Measurements from ENCODE around the gene SYNE1. TPM values are rescaled to one million over a fixed set of nuclear protein-coding genes. Genes with fewer than 3 reads are reported as not detected.

The SYNE1 gene
- total RNA-seq, 1 experiment from 2014 or later = 3.0 TPM

DNA sequence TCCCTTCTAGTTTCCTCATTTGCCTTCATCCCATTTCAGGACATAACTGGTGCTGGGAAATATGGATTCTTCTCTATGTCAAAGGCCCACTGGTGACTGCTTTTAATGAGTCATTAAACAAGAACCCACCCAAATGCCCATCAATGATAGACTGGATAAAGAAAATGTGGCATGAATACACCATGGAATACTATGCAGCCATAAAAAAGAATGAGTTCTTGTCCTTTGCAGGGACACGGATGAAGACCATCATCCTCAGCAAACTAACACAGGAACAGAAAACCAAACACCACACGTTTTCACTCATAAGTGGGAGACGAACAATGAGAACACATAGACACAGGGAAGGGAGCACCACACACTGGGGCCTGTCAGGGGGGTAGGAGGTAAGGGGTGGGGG, 518.9 kb downstream of the SYNE1 start:
- H2BK20ac ChIP-seq (ENCODE audit: low read depth, low read length, poor library complexity, severe bottlenecking) = no peak overlapping the region
- H3K4ac ChIP-seq (ENCODE audit: low read depth, low read length) = no peak overlapping the region
- TF ChIP-seq, protein P1, sequence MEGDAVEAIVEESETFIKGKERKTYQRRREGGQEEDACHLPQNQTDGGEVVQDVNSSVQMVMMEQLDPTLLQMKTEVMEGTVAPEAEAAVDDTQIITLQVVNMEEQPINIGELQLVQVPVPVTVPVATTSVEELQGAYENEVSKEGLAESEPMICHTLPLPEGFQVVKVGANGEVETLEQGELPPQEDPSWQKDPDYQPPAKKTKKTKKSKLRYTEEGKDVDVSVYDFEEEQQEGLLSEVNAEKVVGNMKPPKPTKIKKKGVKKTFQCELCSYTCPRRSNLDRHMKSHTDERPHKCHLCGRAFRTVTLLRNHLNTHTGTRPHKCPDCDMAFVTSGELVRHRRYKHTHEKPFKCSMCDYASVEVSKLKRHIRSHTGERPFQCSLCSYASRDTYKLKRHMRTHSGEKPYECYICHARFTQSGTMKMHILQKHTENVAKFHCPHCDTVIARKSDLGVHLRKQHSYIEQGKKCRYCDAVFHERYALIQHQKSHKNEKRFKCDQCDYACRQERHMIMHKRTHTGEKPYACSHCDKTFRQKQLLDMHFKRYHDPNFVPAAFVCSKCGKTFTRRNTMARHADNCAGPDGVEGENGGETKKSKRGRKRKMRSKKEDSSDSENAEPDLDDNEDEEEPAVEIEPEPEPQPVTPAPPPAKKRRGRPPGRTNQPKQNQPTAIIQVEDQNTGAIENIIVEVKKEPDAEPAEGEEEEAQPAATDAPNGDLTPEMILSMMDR (conservative IDR thresholded peaks at IDR 0.05) = no peak
- no peak overlapping the region for H4K5ac ChIP-seq (ENCODE audit: insufficient read length, low read depth, low read length)
- H3K18ac ChIP-seq (ENCODE audit: insufficient read length, low read depth, low read length) = no peak overlapping the region
- Mint-ChIP-seq H3K27ac (no peak overlapping the region), H3K9me3 (no peaks in the 10 kb centered on the region), H3K4me3 (no peak overlapping the region), H3K4me1 (peaks cover 10% of the 10 kb centered on the region in 2 experiments), H3K27me3 (ENCODE audit: low read depth) (no peaks in the 10 kb centered on the region), H3K36me3 (ENCODE audit: insufficient read depth in 1 of 3, low read depth in 3 of 3) (no peaks in the 10 kb centered on the region)
- no CpG with 5 or more reads among the region's 3 CpGs for WGBS (ENCODE audit: extremely low coverage, insufficient read length, low lambda C conversion rate)
- no peak overlapping the region for H2BK5ac ChIP-seq (ENCODE audit: insufficient read length, low read length)
- H3K27ac ChIP-seq (ENCODE audit: insufficient read length, low read depth, low read length) = no peak overlapping the region
- no peak overlapping the region for H3K23ac ChIP-seq (ENCODE audit: insufficient read length, low read depth, low read length)
- H4K20me1 ChIP-seq (ENCODE audit: control insufficient read depth, insufficient read depth, insufficient read length) = no peaks in the 10 kb centered on the region
- H3K14ac ChIP-seq (ENCODE audit: insufficient read depth, low read length) = no peak overlapping the region
- no peak overlapping the region for H2BK120ac ChIP-seq (ENCODE audit: low read depth, low read length, poor library complexity, severe bottlenecking)
- H3K4me2 ChIP-seq (ENCODE audit: insufficient read depth, insufficient read length, low read length) = no peak overlapping the region
- H2BK12ac ChIP-seq (ENCODE audit: insufficient read length, low read depth, low read length) = no peak overlapping the region
- H2AK5ac ChIP-seq (ENCODE audit: insufficient read length, low read length) = no peak overlapping the region
- H3K27me3 ChIP-seq (ENCODE audit: insufficient read depth, low read length) = no peaks in the 10 kb centered on the region
- no peak overlapping the region for H2AFZ ChIP-seq (ENCODE audit: low read length)
- no peak overlapping the region for H3K9ac ChIP-seq (ENCODE audit: extremely low read depth, insufficient read length, low read length)
- no peak overlapping the region for H2BK15ac ChIP-seq (ENCODE audit: low read depth, low read length)
- H3K4me1 ChIP-seq (ENCODE audit: insufficient read depth, low read length) = no peaks in the 10 kb centered on the region
- no peak for DNase-seq
- no peaks in the 10 kb centered on the region for H3K9me3 ChIP-seq (ENCODE audit: control insufficient read depth, low read depth, low read length)
- H3K79me1 ChIP-seq (ENCODE audit: insufficient read depth, low read depth, low read length, poor library complexity, severe bottlenecking) = no peaks in the 10 kb centered on the region
- H3T11ph ChIP-seq (ENCODE audit: low read length) = no peak overlapping the region
- H4K91ac ChIP-seq (ENCODE audit: insufficient read length, low read depth, low read length) = no peak overlapping the region
- no peak overlapping the region for H3K56ac ChIP-seq (ENCODE audit: insufficient read length, low read depth, low read length)
- no peaks in the 10 kb centered on the region for H3K79me2 ChIP-seq (ENCODE audit: insufficient read depth, low read length)
- no peak overlapping the region for H4K8ac ChIP-seq (replicated peaks; ENCODE audit: insufficient read length, low read depth, low read length)
- peaks cover 4% of the 10 kb centered on the region for H3K23me2 ChIP-seq (ENCODE audit: insufficient read length, low read depth, low read length, poor library complexity, severe bottlenecking)
